Activated T-cell treated with anti-CD3 and anti-CD28 coated beads, Interleukin-2, amount 50 U/mL, for 48 hours (primary cell): ENCODE results near the gene ACE2.
"Not testable (repeated sequence)": the region's sequence is repeated elsewhere in the genome, so short reads cannot be mapped to it uniquely, and the experiment has no call there.

Experiments used
- DNase-seq, 2 experiments: peaks; one replicate each; pipeline ENCODE4 v3.0.0-alpha.2; 2020

Gene ACE2

GRCh38 chrX:15600745-15601144, at the start of gene ACE2:
ACE2 (minus strand) TSS chrX:15600960; CDS start chrX:15600911, 49 bp downstream.
- DNase-seq = no peak

GRCh38 chrX:15647510-15647909, 46.8 kb upstream of the ACE2 start:
- DNase-seq = not testable (repeated sequence)

- no peak for DNase-seq
Measured at GRCh38 chrX:15646543-15646942, 45.8 kb upstream of the ACE2 start.

DNA sequence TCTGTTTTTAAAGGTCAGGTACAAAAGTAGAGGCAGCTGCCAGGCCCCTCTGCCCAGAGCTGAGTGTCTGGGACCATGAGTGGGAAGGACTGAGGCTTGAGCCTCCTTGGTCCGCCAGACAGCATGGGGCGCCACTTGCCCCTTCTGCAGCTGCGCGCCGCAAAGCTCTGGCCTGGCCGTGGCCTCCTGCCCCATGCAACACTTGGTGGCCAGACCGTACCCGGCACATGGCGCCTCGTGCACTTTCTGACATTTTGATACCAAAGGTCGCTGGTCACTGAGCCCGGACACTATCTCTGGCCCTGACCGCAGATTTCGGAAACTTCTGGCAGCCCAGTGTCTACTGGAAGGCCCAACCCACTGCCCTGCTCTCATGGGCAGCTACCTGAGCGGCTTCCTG, 45.3 kb upstream of the ACE2 start:
- DNase-seq = no peak

DNA sequence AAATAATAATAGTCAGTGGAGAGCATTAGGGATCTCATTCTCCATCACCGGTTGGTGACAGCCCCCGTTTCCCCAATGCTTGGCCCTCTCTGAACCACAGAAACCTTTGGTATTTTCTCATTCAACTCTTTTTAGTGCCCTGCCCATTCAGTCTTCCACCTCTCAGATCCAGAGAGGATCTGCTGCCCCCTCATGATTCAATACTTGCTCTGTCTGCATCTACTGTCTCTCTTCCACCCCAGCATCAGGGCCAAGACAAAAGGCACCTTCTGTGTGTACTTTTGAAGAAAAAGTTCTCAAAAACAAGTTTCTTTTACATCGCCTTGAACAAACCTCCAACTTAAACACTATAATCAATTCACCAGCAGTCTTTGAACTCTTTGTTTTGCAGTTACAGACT, 44.5 kb upstream of the ACE2 start:
- DNase-seq = no peak

DNA sequence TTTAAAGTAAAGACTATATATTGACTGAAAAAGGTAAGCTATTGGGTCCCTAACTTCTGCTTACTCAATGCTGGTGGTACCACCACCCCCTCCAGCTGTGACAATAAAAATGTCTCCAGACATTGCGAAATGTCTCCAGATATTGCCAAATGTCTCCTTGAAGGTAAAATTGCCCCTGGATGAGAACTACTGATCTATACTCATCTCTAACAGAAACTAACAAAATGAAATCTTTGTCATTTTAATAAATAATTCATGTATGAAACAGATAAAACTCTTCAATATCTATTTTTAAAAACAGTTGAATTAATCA, 43.8 kb upstream of the ACE2 start:
- DNase-seq = no peak

- no peak for DNase-seq
Measured at GRCh38 chrX:15643786-15644559, 43.2 kb upstream of the ACE2 start.

- DNase-seq = no peak
Measured at GRCh38 chrX:15631637-15632036, 30.9 kb upstream of the ACE2 start.

DNA sequence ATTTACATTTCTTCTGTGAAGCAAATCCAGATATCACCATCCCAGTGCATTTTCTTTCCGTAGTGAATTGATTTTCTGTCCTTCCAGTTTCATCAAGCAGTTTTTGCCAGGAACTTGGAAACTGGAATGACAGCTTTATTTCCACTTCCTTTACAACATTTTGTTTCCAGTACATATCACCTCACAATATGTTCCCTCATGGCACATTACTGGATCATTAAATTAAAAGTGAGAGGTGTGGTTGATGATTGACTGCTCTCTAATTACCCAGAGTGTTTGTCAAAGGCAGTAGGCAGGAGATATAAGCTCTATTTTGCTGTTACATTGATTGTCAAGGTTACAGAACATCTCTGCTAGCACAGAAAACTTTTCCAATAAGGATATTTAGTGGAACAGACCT, 22.3 kb upstream of the ACE2 start:
- DNase-seq = no peak

DNA sequence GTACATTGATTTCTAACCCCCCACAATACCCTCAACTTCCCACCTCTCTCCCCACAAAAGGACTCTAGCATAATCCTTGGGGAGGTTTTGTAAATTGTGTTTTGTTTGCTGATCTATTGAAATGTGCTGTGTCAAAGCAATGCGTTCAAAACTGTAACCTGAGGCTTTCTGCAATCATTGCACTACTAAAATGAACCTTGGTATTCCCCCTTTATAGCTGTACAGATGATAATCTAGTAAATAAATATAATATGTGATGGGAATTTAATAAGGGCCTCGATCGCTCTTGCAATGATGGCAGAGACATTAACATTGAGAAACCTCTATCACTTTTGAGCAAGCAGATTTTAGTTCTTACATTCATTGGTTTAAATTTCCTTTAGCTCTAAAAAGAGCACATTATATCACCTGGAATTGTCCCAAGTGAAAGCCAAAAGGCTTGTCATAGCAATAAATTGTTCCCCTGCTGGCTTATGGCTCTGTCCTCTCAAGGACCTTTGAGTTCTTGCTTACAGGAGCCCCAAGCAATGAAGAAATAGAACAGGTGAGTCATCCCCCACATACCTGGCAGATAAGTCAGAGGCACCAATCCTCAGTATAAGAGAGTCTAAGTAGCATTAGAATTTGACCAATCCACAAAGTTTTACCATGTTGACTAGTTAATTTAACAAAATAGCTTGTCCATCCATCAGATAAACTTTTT, 18.4 kb upstream of the ACE2 start:
- DNase-seq = no peak

DNA sequence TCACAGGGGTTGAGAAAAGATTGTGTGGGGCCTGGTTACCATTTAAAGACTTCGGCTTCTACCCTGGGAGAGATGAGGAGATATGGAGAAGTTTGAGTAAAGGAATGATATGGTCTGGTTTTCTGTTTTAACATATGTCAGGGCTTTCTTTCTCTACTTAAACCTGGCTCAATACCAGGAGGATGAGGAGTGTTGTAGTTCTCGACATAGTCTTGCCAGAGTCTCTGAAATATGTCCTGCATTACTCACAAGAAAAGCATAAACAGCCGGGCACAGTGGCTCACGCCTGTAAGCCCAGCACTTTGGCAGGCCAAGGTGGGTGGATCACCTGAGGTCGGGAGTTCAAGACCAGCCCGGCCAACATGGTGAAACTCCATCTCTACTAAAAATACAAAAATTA, 16.4 kb upstream of the ACE2 start:
- DNase-seq = no peak

DNA sequence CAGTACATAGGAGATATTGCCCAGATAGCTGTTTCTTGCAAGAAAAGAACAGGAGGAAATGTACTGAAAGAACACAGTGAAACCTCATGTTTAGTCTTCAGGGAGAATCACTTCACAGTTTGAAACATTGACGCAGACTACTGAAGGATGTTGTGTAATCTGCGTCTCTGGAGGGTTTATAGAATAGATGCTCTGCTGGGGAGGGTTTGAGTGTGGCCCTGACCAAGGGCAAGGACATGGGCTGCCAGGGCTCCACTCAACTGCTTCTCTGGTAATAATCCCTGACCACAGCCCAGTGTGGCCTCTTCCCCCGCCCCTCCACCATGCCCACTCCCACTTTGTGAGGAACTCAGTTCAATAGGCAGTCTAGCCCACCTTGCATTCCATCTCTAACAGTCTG, 15.8 kb upstream of the ACE2 start:
- DNase-seq = no peak

DNA sequence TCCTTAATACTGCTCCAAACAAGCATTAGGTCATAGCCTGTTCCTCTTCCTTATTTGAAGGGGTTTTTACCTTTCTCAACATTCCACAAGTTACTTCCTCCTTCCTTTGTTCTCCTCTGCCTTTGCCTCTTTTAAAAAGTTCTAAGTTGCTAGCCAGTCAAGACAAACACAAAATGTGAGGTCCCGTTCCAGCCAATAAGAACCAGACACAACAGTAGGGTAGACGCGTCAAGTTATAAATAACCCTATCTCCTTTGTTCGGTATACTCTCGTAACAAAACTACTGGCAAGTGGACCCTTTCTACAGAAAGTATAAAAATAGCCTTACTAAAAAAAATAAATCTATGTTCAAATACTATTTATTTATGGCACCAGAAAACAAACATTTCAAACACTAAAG, 6.3 kb upstream of the ACE2 start:
- no peak for DNase-seq

DNA sequence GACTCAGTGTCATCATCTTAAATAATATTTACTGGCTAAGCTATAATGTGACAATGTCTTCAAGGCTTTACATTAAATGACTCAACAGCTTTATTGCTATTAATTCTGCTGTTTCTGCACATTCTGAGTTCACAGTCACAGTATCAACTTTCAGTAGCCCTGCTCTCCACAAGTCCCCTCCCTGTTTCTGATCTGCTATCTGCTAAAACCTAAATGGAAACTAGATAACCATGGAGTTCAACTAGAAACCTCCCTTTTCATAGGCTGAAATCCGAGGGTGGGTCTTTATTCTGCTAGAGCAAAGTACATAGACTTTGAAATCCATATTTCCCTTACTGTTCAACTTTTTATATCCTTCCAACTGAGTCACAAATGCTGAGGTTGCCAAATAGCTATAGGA, 5.4 kb upstream of the ACE2 start:
- no peak for DNase-seq

GRCh38 chrX:15605226-15605625, 4.5 kb upstream of the ACE2 start:
- DNase-seq = no peak

DNA sequence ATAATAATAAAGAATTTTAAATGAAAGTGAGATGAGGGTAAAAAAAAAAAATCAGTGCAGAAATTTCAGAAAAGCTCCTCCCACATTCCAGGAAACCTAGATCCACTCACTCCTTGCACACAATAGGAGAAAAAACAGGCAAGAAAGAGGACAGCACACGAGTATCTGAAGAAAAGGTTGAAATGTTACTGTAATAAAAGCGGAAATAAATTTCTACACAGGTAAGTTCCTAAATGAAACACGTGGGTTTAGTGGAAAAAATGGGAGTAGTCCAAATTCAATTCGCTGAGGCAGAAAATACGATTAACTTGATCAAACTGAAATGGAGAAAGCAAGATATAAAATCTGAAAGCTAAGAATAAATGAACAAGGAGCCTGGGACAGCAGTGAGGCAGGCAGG, 2.0 kb upstream of the ACE2 start:
- no peak for DNase-seq

DNA sequence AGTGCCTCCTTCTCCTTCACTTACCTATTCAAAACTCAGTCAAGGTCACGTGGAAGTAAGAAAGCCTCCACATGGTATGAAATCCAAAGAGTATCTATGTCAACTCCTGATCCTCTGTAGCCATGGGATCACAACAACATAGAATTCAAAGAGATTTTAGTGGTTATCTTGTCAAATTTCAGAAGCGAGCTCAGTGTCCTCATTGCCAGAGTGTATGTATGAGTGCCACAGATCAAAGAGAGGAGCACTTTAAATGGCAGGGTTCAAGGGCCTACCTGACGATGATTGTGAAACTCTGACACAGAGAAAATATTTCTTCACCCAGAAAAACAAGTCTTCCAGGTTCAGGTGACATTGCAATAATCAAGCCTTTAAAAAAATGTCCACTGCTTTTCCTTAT, 1.2 kb upstream of the ACE2 start:
- no peak for DNase-seq

- DNase-seq = no peak
Measured at GRCh38 chrX:15600049-15600448, 711 bp downstream of the ACE2 start.

GRCh38 chrX:15599461-15599860, 1.3 kb downstream of the ACE2 start:
- DNase-seq = no peak

DNA sequence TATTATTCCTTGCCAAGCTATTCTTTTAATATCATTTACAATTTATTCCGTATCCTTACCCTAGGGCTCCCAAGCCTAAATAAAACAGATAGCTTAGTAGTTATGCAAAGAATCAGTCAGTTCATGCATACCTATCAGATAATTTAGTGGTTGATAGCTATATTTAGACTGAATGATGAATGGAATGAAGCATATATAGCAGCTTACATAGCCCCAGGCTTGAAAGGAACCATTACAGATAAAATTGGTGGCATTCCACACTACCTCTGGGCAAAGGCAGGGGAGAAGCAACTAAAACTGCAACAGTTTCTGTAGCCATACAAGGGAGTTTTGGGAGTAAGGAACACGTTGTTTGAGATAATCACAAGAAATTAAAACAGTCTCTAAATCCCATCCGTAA, 2.7 kb downstream of the ACE2 start:
- DNase-seq = no peak

DNA sequence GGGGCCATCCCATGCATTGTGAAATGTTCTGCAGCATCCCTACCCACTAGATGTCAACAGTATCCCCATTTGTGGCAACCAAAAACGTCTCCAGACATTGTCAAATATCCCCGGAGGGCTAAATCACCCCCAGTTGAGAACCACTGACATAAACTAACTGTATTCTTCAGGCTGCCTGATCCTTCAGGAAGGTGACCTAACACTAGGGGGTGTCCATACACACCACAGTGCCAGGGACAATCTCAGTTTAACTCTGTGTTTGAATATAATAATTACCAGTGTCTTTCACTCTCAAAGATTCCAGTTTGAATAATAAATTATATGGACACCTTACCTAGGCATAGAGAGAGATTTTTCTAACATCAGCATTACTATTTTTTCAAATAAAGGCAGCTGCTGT, 6.4 kb downstream of the ACE2 start:
- no peak for DNase-seq

- DNase-seq = no peak
Measured at GRCh38 chrX:15579778-15580747, 20.7 kb downstream of the ACE2 start.

- no peak for DNase-seq
Measured at GRCh38 chrX:15576019-15576418, 24.7 kb downstream of the ACE2 start.

DNA sequence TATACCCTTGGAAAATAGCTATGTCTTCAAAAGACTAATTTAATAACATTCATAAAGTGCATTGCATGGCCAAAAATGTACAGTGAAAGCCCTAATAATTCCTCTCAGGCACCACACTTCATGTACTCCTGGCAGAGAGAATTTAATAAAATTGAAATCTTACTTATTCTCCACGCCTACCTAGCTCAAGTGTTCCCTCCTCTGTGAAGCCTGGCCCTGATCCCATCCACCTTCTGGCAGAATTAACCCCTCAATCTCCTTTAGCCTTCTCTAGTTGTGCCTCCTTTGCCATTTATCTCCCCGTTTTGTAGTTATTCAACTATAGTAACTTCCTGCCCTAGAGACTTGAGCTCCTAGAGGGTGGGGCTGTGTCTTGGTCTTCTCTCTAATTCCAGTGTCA, 26.7 kb downstream of the ACE2 start:
- no peak for DNase-seq
